GM12872 (cell line): Measurements from ENCODE around the gene CEP72.

Experiments used
- CTCF ChIP-seq: IDR thresholded peaks from 3 replicates; pipeline ENCODE4 v1.5.1; 2011; ENCODE audit warnings: low read depth, mild to moderate bottlenecking, low read length, moderate library complexity; ENCODE audit not compliant: insufficient read depth

CEP72 gene

GRCh38 chr5:600886-601541, 11.1 kb upstream of the CEP72 start:
- no peak for TF ChIP-seq CTCF

GRCh38 chr5:601771-602465, 10.2 kb upstream of the CEP72 start:
- TF ChIP-seq CTCF = no peak

- no peak for TF ChIP-seq CTCF
These were observed 9.6 kb upstream of the CEP72 start for GRCh38 chr5:602466-603035.

GRCh38 chr5:603081-603998, 8.8 kb upstream of the CEP72 start:
- TF ChIP-seq CTCF = no peak

- no peak for TF ChIP-seq CTCF
These were observed 7.7 kb upstream of the CEP72 start for GRCh38 chr5:604391-604831.

GRCh38 chr5:606061-606460, 6.1 kb upstream of the CEP72 start:
- no peak for TF ChIP-seq CTCF
